Lower leg skin (tissue), 4 donors: Measurements from ENCODE around the gene DRGX. TPM values are rescaled to one million over a fixed set of nuclear protein-coding genes. Genes with fewer than 3 reads are reported as not detected.

Source experiments
- DNase-seq, 2 donors: peaks; one replicate each; pipeline ENCODE4 v3.0.0-alpha.2; 2019; ENCODE audit warnings: low spot score in 2 of 2
- H3K4me3 ChIP-seq: fragments of 200-600 bp; sonication (generic); 2 replicates; pipeline ENCODE4 v1.5.1; 2017; ENCODE audit warnings: mild to moderate bottlenecking, low read depth; ENCODE audit not compliant: poor library complexity, severe bottlenecking
- CTCF ChIP-seq, 3 donors: fragments of 450-650 bp; IDR thresholded peaks; one replicate each; pipeline ENCODE4 v1.5.1; 2016; ENCODE audit warnings: antibody characterized with exemption in 3 of 3, mild to moderate bottlenecking in 3 of 3, moderate library complexity in 2 of 3
- POLR2A ChIP-seq, 2 donors: fragments of 450-650 bp; IDR thresholded peaks; one replicate each; pipeline ENCODE4 v1.6.1; 2016 to 2017; ENCODE audit warnings: antibody characterized with exemption in 2 of 2, mild to moderate bottlenecking in 1 of 2, moderate library complexity in 1 of 2
- WGBS, 2 donors: methylation state at CpG; one replicate each; pipeline ENCODE4 v1.1.5; 2018; 5-methylcytosine and 5-hydroxymethylcytosine counted together
- intact Hi-C: fragments of 100-400 bp; cut with DNase I; formaldehyde crosslinking; loops from one replicate; pipeline ENCODE4 v1.15.0; 2023; ENCODE audit warnings: low total_unique reads
- total RNA-seq, 4 donors: library from RNA; depleted of rRNA; stranded (reverse); fragments of >200 nt; gene quantifications; one replicate each; pipeline ENCODE4 v1.1.0, GENCODE V29; 2016

Gene DRGX
- total RNA-seq, 4 donors from 2014 or later: not detected

- TF ChIP-seq POLR2A (IDR thresholded peaks at IDR 0.05) (no peak), CTCF (IDR thresholded peaks at IDR 0.05) (no peak)
- H3K4me3 ChIP-seq: no peak overlapping the region
- no peak for DNase-seq
- 65 to 73% methylated on average over 2 of the region's 2 CpGs for WGBS, 2 donors
- intact Hi-C loops: no loop called here
Observed at GRCh38 chr10:49344840-49345239, 51.0 kb downstream of the DRGX start.

GRCh38 chr10:49338604-49339003, 57.3 kb downstream of the DRGX start:
- DNase-seq: no peak
- intact Hi-C loops: no loop called here
- WGBS, 2 donors: 85 to 100% methylated on average over 1 of the region's 1 CpG
- TF ChIP-seq CTCF (IDR thresholded peaks at IDR 0.05): no peak
- no peak for TF ChIP-seq POLR2A (IDR thresholded peaks at IDR 0.05)
- no peak overlapping the region for H3K4me3 ChIP-seq

GRCh38 chr10:49335364-49335972, 60.4 kb downstream of the DRGX start:
- DNase-seq: no peak
- TF ChIP-seq POLR2A (IDR thresholded peaks at IDR 0.05): no peak
- H3K4me3 ChIP-seq: no peak overlapping the region
- 67 to 83% methylated on average over 1 of the region's 1 CpG for WGBS, 2 donors
- intact Hi-C loops: no loop called here

GRCh38 chr10:49334964-49335363, 60.9 kb downstream of the DRGX start:
- TF ChIP-seq CTCF (IDR thresholded peaks at IDR 0.05) (no peak), POLR2A (IDR thresholded peaks at IDR 0.05) (no peak)
- H3K4me3 ChIP-seq: no peak overlapping the region
- intact Hi-C loops: no loop called here
- DNase-seq: peak in 1 of 2 donors; percentile 13

- intact Hi-C loops: no loop called here
- no peak overlapping the region for H3K4me3 ChIP-seq
- TF ChIP-seq CTCF (IDR thresholded peaks at IDR 0.05) (no peak), POLR2A (IDR thresholded peaks at IDR 0.05) (no peak)
- DNase-seq: peak in 1 of 2 donors; percentile 50
- WGBS, 2 donors: 94 to 96% methylated on average over 6 of the region's 6 CpGs
Observed at GRCh38 chr10:49333192-49333591, 62.7 kb downstream of the DRGX start.

- no peak overlapping the region for H3K4me3 ChIP-seq
- intact Hi-C loops: no loop called here
- no peak for DNase-seq
- WGBS, 2 donors: 84 to 92% methylated on average over 6 of the region's 6 CpGs
- TF ChIP-seq POLR2A (IDR thresholded peaks at IDR 0.05) (no peak), CTCF (IDR thresholded peaks at IDR 0.05) (no peak)
Observed at GRCh38 chr10:49332768-49333167, 63.1 kb downstream of the DRGX start.
